Activated naive CD4-positive, alpha-beta T cell treated with anti-CD3 and anti-CD28 coated beads for 36 hours (primary cell): ENCODE measurements around the gene RASA4B. TPM values are rescaled to one million over a fixed set of nuclear protein-coding genes. Genes with fewer than 3 reads are reported as not detected.
"Not testable (repeated sequence)": the region's sequence is repeated elsewhere in the genome, so short reads cannot be mapped to it uniquely, and the experiment has no call there.

Source experiments
- CTCF ChIA-PET: fragments of 350-600 bp; sonication (Branson Sonifier 250); formaldehyde crosslinking; loops from one replicate; lab custom pipeline; 2021; ENCODE audit warnings: antibody characterized with exemption; lab: Charles Lee
- DNase-seq: peaks from one replicate; pipeline ENCODE4 v3.0.0-alpha.2; 2020
- H3K27ac Mint-ChIP-seq: one replicate; pipeline ENCODE4 v1.8.0; 2021; ENCODE audit warnings: mild to moderate bottlenecking, mixed read lengths
- H3K27me3 Mint-ChIP-seq: one replicate; pipeline ENCODE4 v1.8.0; 2021; ENCODE audit warnings: low read depth, mixed read lengths
- H3K36me3 Mint-ChIP-seq: one replicate; pipeline ENCODE4 v1.8.0; 2021; ENCODE audit warnings: low read depth, mixed read lengths
- H3K4me1 Mint-ChIP-seq: one replicate; pipeline ENCODE4 v1.8.0; 2021; ENCODE audit warnings: low read depth, mixed read lengths
- H3K4me3 Mint-ChIP-seq: one replicate; pipeline ENCODE4 v1.8.0; 2021; ENCODE audit warnings: mild to moderate bottlenecking, moderate library complexity, mixed read lengths
- H3K9me3 Mint-ChIP-seq: one replicate; pipeline ENCODE4 v1.8.0; 2021; ENCODE audit warnings: mixed read lengths
- intact Hi-C: fragments of 100-400 bp; cut with micrococcal nuclease; formaldehyde crosslinking; loops from one replicate; pipeline ENCODE4 v1.15.1; 2023
- total RNA-seq, 2 experiments: library from RNA; stranded (reverse); gene quantifications; one replicate each; pipeline ENCODE4 v1.2.3, GENCODE V29; 2021

The RASA4B gene
- total RNA-seq = 10 to 100 TPM; 16.2 to 17.4 TPM

DNA sequence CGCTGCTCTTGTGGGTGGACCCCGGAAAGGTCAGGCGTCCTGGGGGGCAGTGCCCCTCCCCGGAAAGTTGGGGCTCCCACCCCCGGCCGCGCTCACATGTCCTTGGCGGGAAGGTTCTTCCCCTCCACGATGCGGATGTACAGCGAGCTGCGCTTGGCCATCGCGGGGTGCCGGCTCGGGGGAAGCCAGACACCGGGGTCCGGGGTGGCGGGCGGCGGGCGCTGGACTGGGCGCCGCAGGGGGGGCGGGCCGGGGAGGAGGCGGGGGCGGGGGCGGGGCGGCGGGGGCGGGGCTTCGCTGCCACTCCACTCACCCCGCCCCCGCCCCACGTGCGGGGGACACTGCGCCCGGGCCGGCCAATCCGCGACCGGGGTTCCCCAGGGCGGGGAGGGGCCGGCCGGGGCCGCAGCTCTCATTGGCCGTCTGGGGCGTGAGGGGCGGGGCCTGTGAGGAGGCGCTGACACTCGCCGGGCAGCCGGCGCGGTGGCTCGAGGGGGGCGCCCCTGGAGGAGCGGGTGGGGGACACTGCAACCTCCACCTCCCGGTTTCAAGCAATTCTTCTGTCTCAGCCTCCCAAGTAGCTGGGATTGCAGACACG lies at the start of gene RASA4B:
RASA4B (minus strand) TSS at position 228 of the 598 bp plus-strand sequence; CDS start at position 161, 67 bp downstream.
- CTCF ChIA-PET, H3K27ac Mint-ChIP-seq, DNase-seq, H3K4me1 Mint-ChIP-seq, H3K9me3 Mint-ChIP-seq, H3K36me3 Mint-ChIP-seq, H3K4me3 Mint-ChIP-seq, H3K27me3 Mint-ChIP-seq, intact Hi-C loops: not testable (repeated sequence)

DNA sequence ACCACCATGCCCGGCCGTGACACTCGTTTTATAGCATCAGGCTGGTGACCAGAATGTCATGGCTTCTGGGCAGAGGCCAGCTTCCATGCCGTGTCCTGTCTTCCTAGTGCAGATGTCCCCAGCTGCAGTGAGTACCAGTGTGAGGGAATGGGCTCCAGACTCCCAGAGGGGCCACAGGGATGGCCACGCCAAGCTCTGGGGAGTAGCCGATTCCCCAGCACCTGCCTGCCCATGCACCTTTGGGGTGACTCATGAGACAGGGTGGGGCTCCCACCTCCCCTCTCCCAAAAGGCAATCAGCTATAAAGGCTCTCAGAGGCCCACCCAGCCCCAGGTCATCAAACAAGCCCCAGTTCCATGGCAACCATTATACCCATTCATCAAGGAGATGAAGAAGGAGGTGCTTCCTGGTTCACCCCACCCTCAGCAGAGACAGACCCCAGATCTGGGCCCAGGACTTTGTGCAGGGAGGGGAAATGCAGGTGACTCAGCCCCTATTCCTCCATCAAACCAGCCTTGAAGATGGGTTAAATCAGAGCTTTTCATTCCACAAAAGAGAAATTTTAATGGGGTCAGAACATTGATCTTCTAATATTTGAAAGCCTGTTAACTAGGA lies 33.3 kb upstream of the RASA4B start, which contains the start of gene SPDYE2:
SPDYE2 (plus strand) TSS at position 419 of the 615 bp plus-strand sequence. CDS start 2,030 bp downstream, outside the sequence.
- H3K36me3 Mint-ChIP-seq, CTCF ChIA-PET, H3K9me3 Mint-ChIP-seq, H3K4me1 Mint-ChIP-seq, H3K27ac Mint-ChIP-seq, H3K4me3 Mint-ChIP-seq, intact Hi-C loops, H3K27me3 Mint-ChIP-seq, DNase-seq: not testable (repeated sequence)

DNA sequence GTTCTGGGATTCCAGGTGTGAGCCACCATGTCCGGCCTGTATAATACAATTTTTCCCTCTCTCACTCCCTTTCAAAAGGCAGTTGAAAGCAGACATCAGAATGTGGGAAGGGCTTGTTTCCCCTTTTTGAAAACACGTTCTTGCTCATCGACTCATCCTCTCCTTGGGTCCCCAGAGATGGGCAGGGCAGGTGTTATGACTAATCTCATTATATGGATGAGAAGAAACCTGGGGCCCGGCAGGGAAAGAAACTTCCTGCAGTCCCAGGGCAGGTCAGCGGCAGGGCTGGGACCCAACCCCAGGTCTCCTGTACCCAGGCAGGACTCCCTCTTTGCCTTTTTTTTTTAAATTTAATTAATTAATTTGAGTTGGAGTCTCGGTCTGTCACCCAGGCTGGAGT lies 28.8 kb upstream of the RASA4B start:
- H3K27ac Mint-ChIP-seq, H3K9me3 Mint-ChIP-seq, H3K4me3 Mint-ChIP-seq, intact Hi-C loops, CTCF ChIA-PET, H3K36me3 Mint-ChIP-seq, DNase-seq, H3K27me3 Mint-ChIP-seq, H3K4me1 Mint-ChIP-seq: not testable (repeated sequence)

DNA sequence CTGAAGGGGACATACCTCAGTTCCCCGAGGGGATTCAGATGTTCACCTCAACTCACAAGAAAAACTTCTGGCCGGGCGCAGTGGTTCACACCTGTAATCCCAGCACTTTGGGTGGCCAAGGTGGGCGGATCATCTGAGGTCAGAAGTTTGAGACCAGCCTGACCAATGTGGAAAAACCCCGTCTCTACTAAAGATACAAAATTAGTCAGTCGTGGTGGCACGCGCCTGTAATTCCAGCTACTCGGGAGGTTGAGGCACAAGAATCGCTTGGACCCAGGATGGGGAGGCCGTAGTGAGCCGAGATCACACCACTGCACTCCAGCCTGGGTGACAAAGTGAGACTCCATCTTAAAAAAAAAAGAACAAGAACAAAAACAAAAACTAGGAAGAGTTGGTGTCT lies 27.7 kb upstream of the RASA4B start:
- DNase-seq, H3K4me3 Mint-ChIP-seq, H3K27ac Mint-ChIP-seq, H3K27me3 Mint-ChIP-seq, intact Hi-C loops, H3K4me1 Mint-ChIP-seq, H3K9me3 Mint-ChIP-seq, H3K36me3 Mint-ChIP-seq, CTCF ChIA-PET: not testable (repeated sequence)

DNA sequence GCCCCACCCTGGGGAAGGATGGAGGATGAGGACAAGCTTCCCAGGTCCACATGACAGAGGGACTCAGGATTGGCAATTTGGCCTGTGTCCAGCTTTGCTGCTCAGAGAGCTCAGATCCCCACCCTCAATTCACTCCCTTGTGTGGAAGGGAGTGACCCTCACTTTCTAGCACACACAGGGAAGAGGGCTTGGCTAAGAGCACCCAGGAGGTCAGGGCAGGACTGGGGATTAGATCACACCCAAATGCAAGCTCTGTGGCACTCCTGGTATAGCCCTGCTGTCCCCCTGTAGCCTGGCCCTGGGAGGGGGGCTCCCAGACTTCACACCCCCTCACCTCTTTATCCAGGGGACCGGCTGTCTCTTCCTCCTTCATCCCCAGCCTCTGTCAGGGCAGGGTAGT lies 26.8 kb upstream of the RASA4B start:
- H3K27me3 Mint-ChIP-seq, CTCF ChIA-PET, H3K27ac Mint-ChIP-seq, H3K9me3 Mint-ChIP-seq, H3K4me3 Mint-ChIP-seq, intact Hi-C loops, H3K4me1 Mint-ChIP-seq, H3K36me3 Mint-ChIP-seq, DNase-seq: not testable (repeated sequence)

DNA sequence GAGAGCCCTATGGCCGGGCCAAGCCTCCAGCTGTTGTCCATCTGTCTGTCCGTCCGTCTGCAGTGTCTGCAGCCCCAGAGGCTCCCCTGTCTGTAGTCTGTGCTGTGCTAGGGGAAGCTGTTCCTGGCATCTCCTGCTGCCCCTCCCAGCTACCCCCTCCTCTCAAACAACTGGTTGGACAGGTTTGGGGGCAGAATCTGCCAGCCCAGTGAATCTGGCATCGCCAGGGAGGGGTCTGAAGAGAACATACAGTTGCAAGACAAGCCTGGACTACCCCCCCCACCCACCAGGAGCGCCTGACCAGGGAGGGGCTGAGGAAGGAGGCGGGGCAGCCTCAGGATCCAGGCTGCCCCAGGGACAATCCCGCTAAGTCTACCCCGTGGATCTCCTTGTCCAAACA lies 26.0 kb upstream of the RASA4B start, which contains the start of gene UPK3BL2:
UPK3BL2 (minus strand) TSS at position 101 of the 400 bp plus-strand sequence; CDS start at position 41, 60 bp downstream.
- H3K4me3 Mint-ChIP-seq, intact Hi-C loops, CTCF ChIA-PET, H3K4me1 Mint-ChIP-seq, DNase-seq, H3K9me3 Mint-ChIP-seq, H3K27ac Mint-ChIP-seq, H3K36me3 Mint-ChIP-seq, H3K27me3 Mint-ChIP-seq: not testable (repeated sequence)

DNA sequence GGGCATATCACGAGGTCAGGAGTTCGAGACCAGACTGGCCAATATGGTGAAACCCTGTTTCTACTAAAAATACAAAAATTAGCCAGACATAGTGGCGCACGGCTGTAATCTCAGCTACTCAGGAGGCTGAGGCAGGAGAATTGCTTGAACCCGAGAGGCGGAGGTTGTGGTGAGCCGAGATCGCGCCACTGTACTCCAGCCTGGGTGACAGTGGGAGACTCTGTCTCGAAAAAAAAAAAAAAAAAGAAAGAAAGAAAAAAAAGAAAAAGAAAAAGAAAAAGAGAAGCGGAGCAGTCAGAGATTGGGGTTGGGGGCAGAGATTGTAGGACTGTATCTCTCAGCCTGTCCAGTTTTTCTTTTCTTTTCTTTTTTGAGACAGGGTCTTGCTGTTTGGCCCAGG lies 25.2 kb upstream of the RASA4B start:
- H3K9me3 Mint-ChIP-seq, intact Hi-C loops, H3K27me3 Mint-ChIP-seq, H3K36me3 Mint-ChIP-seq, DNase-seq, CTCF ChIA-PET, H3K4me1 Mint-ChIP-seq, H3K4me3 Mint-ChIP-seq, H3K27ac Mint-ChIP-seq: not testable (repeated sequence)

DNA sequence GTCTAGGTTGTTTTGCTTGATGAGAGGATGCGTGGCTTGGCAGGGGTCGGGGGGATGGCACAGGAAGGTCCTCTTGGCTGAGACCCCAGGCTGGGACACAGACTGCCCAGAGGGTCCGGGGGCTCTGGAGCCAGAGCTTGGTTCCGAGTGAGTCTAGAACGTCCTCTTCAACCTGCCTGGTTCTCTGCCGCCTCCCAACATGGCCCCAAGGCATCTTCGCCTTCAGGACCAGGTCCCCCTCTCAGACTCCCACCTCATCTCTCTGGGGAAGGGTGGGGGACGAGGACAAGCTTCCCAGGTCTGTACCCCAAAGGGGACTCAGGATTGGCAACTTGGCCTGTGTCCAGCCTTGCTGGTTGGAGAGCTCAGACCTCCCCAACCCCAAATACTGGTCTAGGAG lies 24.5 kb upstream of the RASA4B start:
- H3K4me1 Mint-ChIP-seq, intact Hi-C loops, H3K36me3 Mint-ChIP-seq, H3K27me3 Mint-ChIP-seq, DNase-seq, CTCF ChIA-PET, H3K27ac Mint-ChIP-seq, H3K9me3 Mint-ChIP-seq, H3K4me3 Mint-ChIP-seq: not testable (repeated sequence)

DNA sequence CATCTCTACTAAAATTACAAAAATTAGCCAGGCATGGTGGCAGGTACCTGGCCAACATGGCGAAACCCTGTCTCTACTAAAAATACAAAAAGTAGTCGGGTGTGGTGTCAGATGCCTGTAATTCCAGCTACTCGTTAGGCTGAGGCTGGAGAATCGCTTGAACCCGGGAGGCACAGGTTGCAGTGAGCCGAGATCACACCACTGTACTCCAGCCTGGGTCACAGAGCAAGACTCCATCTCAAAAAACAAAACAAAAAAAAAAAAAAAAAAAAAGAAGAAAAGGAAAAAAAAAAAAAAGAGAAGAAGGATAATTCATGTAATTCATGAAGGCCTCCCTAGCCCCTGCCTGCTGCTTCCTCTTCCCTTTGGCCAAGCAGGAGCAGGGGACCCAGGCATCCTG lies 23.0 kb upstream of the RASA4B start:
- H3K9me3 Mint-ChIP-seq, H3K36me3 Mint-ChIP-seq, H3K4me1 Mint-ChIP-seq, H3K4me3 Mint-ChIP-seq, H3K27me3 Mint-ChIP-seq, CTCF ChIA-PET, H3K27ac Mint-ChIP-seq, intact Hi-C loops, DNase-seq: not testable (repeated sequence)

DNA sequence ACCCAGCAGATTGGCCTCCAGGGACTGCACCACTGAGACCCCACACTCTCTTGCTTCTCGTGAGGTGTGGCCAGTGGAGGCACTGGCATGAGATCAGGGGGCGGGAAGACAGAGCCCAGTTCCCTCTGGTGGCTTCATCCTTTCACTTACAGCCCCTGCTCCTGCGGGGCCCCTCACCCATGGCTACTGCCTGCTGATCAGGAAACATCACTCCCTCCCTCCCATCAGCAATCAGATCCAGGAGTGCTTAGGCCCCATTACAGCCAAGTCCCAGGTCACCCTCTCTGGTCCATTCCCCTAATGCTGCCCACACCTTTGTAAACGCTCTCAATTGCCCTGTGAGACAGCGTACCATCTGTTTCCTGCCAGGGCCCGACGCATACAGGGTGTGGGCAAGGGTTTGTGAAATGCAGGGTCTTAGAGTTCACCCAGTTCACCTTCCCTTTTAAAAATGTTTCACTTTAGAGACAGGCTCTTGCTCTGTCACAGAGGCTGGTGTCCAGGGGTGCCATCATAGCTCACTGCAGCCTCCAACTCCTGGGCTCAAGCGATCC lies 17.6 kb upstream of the RASA4B start:
- DNase-seq, H3K36me3 Mint-ChIP-seq, H3K27me3 Mint-ChIP-seq, intact Hi-C loops, H3K9me3 Mint-ChIP-seq, H3K27ac Mint-ChIP-seq, H3K4me3 Mint-ChIP-seq, CTCF ChIA-PET, H3K4me1 Mint-ChIP-seq: not testable (repeated sequence)

DNA sequence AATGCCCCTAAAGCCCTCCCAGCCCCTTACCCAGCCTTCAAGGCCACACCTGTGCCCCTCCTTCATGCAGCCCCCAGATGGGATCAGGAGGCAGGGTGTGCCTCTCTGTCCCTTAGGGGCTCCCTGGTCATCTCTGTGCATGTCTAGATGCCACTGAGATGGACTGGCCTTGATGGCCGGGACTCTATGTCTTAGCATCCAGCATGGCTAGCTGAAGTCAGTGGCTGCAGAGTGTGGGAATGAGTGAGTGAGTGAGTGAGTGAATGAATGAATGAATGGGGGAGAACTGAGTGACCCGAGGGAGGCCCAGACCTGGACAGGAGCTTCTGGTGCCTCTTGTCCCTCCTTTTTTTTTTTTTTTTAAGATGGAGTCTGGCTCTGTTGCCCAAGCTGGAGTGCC lies 14.6 kb upstream of the RASA4B start:
- H3K4me3 Mint-ChIP-seq, H3K27me3 Mint-ChIP-seq, H3K36me3 Mint-ChIP-seq, H3K4me1 Mint-ChIP-seq, DNase-seq, H3K27ac Mint-ChIP-seq, H3K9me3 Mint-ChIP-seq, CTCF ChIA-PET, intact Hi-C loops: not testable (repeated sequence)

DNA sequence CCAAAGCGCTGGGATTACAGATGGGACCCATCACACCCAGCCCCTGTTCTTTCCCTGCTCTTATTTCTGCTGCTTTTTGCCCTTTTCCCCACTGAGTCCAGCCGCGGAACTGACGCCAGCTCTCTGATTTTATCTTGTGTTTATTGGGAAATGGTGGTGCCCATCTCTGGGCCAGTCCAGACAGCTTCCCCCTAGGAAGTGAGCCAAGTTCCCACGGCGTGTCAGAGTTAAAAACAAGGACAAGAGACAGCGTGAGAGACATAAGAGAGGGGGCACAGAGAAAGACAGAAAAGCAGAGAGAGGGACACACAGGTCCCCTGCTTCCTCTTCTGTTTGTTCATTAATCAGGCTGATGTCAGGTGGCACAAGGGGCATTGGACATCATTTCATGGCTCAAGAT lies 14.0 kb upstream of the RASA4B start:
- CTCF ChIA-PET, H3K27ac Mint-ChIP-seq, DNase-seq, H3K4me1 Mint-ChIP-seq, H3K4me3 Mint-ChIP-seq, H3K27me3 Mint-ChIP-seq, H3K36me3 Mint-ChIP-seq, intact Hi-C loops, H3K9me3 Mint-ChIP-seq: not testable (repeated sequence)
